Stimulated activated CD4-positive, alpha-beta T cell treated with anti-CD3 and anti-CD28 coated beads, Interleukin-12 subunit alpha, Interleukin-12 subunit beta, amount 100 ng/mL, for 4 hours (primary cell): ENCODE results near the gene CSAG1.
"Not testable (repeated sequence)": the region's sequence is repeated elsewhere in the genome, so short reads cannot be mapped to it uniquely, and the experiment has no call there.

Source experiments
- DNase-seq: peaks from one replicate; pipeline ENCODE4 v3.0.0-alpha.2; 2020

CSAG1 gene

DNA sequence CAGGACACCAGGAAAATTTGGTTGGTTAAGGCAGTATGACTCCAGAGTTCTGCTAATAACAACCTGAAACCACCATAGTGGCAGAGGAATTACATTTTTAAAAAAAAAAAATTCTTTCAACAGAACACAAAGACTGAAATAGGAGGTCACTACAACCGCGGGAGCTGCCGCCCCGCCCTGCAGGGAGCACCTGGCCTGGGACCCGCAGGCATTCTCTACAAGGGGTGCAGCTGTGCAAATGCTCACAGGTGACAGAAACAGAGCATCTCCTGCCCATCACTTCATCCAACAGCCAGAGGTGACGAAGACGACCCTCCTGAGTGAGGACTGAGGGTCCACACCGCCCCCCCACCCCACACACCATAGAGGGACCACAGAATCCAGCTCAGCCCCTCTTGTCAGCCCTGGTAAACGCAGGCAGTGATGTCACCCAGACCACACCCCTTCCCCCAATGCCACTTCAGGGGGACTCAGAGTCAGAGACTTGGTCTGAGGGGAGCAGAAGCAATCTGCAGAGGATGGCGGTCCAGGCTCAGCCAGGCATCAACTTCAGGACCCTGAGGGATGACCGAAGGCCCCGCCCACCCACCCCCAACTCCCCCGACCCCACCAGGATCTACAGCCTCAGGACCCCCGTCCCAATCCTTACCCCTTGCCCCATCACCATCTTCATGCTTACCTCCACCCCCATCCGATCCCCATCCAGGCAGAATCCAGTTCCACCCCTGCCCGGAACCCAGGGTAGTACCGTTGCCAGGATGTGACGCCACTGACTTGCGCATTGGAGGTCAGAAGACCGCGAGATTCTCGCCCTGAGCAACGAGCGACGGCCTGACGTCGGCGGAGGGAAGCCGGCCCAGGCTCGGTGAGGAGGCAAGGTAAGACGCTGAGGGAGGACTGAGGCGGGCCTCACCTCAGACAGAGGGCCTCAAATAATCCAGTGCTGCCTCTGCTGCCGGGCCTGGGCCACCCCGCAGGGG is 35.3 kb downstream of the CSAG1 start, which contains the start of gene MAGEA3:
Gene MAGEA3 (plus strand): TSS at position 843 of the 980 bp plus-strand sequence. CDS start 2,039 bp downstream, outside the sequence.
- not testable (repeated sequence) for DNase-seq

DNA sequence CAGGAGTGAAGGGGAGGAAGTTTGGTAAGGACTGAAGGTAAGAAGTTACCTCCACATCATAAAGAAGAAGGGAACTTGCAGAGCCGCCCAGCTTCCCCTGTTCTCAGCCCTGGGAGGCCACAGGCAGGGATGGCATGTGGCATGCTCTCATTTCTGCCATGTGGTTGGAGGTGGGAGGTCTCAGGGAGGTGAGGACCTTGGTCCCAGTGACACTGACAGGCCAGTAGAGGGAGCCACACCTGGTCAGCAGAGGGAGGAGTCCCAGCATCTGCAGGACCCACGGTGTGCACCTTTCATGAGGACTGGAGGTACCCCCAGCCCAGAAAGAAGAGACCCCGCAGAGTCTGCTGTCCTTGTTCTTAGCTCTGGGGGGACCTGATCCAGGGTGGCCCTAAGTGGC is 52.5 kb downstream of the CSAG1 start:
- DNase-seq = not testable (repeated sequence)
